HepG2 (cell line): Measurements from ENCODE around the gene HORMAD2. TPM values are rescaled to one million over a fixed set of nuclear protein-coding genes. Genes with fewer than 3 reads are reported as not detected.
A peak's percentile ranks its signal among the peaks of the same experiment; 100 is the strongest.

Experiments
- ELK4 ChIP-seq: sonication (generic); formaldehyde crosslinking; IDR thresholded peaks from 2 replicates; pipeline ENCODE4 v1.9.0; 2021; ENCODE audit warnings: missing genetic modification reagents, borderline replicate concordance
- FOXA3 ChIP-seq: IDR thresholded peaks from 2 replicates; pipeline ENCODE4 v1.6.1; 2016; ENCODE audit warnings: missing genetic modification reagents, missing compliant biosample characterization
- HOXA9 ChIP-seq: sonication (generic); formaldehyde crosslinking; IDR thresholded peaks from 2 replicates; pipeline ENCODE4 v1.8.1; 2022; ENCODE audit warnings: missing genetic modification reagents, mild to moderate bottlenecking, moderate library complexity, borderline replicate concordance
- NFYC ChIP-seq: IDR thresholded peaks from 2 replicates; pipeline ENCODE4 v1.6.1; 2016; ENCODE audit warnings: missing genetic modification reagents, missing compliant biosample characterization
- THYN1 ChIP-seq: sonication (generic); formaldehyde crosslinking; IDR thresholded peaks from 2 replicates; pipeline ENCODE4 v1.8.1; 2023; ENCODE audit warnings: low read depth, mild to moderate bottlenecking, moderate library complexity, missing genetic modification reagents, borderline replicate concordance
- ZBTB20 ChIP-seq: sonication (generic); formaldehyde crosslinking; IDR thresholded peaks from 2 replicates; pipeline ENCODE4 v1.8.1; 2023; ENCODE audit warnings: missing genetic modification reagents, low read depth, mild to moderate bottlenecking, borderline replicate concordance
- ZKSCAN1 ChIP-seq: fragments of 150-350 bp; IDR thresholded peaks from 2 replicates; pipeline ENCODE4 v1.6.1; 2014; ENCODE audit warnings: low read length
- ZNF441 ChIP-seq: sonication (generic); formaldehyde crosslinking; IDR thresholded peaks from 2 replicates; pipeline ENCODE4 v1.7.0; 2021; ENCODE audit warnings: missing genetic modification reagents, borderline replicate concordance
- ZNF776 ChIP-seq: sonication (generic); formaldehyde crosslinking; IDR thresholded peaks from 2 replicates; pipeline ENCODE4 v1.4.0; 2020; ENCODE audit warnings: mild to moderate bottlenecking, missing genetic modification reagents
- ZSCAN25 ChIP-seq: sonication (generic); formaldehyde crosslinking; IDR thresholded peaks from 2 replicates; pipeline ENCODE4 v1.8.0; 2022; ENCODE audit warnings: mild to moderate bottlenecking, missing genetic modification reagents
- ZSCAN30 ChIP-seq: sonication (generic); formaldehyde crosslinking; IDR thresholded peaks from 2 replicates; pipeline ENCODE4 v1.5.0; 2020; ENCODE audit warnings: mild to moderate bottlenecking, missing genetic modification reagents
- polyA plus RNA-seq, 8 experiments: library from polyadenylated mRNA; depleted of rRNA in 3 of 8; stranded (reverse) in 7 of 8; unstranded in 1 of 8; fragments of >200 nt; fragmentation: Illumina TruSeq in 4 of 8; extraction: Trizol in 4 of 8; gene quantifications; 2 replicates each; pipeline versions ENCODE4 v1.2.1 to v1.2.3, GENCODE V29; 2011 to 2016; ENCODE audit warnings: low read depth in 4 of 8, missing spikeins in 1 of 8, mixed read lengths in 1 of 8; ENCODE audit not compliant: insufficient read depth in 1 of 8
- total RNA-seq, 5 experiments: library from RNA; depleted of rRNA; stranded (reverse); fragments of >200 nt; fragmentation: Illumina TruSeq; extraction: Trizol; gene quantifications; 2 replicates each; pipeline ENCODE4 v1.2.3, GENCODE V29; 2016; ENCODE audit warnings: low read depth in 1 of 5
- TF ChIP-seq, protein P1 (sequence below): sonication (generic); formaldehyde crosslinking; IDR thresholded peaks from 2 replicates; pipeline ENCODE4 v1.4.0; 2020; ENCODE audit warnings: mild to moderate bottlenecking, missing genetic modification reagents
- TF ChIP-seq, protein P2 (sequence below): sonication (generic); formaldehyde crosslinking; IDR thresholded peaks from 2 replicates; pipeline ENCODE4 v1.5.0; 2020; ENCODE audit warnings: mild to moderate bottlenecking, missing genetic modification reagents, borderline replicate concordance

Gene HORMAD2
- total and polyA plus RNA-seq, 2 of the 13 experiments (the other 11 are each of a cell fraction or from before 2014, with no cell fraction given), result not detected

GRCh38 chr22:30054764-30055069, 25.5 kb upstream of the HORMAD2 start (continued):
- TF ChIP-seq, protein P1, sequence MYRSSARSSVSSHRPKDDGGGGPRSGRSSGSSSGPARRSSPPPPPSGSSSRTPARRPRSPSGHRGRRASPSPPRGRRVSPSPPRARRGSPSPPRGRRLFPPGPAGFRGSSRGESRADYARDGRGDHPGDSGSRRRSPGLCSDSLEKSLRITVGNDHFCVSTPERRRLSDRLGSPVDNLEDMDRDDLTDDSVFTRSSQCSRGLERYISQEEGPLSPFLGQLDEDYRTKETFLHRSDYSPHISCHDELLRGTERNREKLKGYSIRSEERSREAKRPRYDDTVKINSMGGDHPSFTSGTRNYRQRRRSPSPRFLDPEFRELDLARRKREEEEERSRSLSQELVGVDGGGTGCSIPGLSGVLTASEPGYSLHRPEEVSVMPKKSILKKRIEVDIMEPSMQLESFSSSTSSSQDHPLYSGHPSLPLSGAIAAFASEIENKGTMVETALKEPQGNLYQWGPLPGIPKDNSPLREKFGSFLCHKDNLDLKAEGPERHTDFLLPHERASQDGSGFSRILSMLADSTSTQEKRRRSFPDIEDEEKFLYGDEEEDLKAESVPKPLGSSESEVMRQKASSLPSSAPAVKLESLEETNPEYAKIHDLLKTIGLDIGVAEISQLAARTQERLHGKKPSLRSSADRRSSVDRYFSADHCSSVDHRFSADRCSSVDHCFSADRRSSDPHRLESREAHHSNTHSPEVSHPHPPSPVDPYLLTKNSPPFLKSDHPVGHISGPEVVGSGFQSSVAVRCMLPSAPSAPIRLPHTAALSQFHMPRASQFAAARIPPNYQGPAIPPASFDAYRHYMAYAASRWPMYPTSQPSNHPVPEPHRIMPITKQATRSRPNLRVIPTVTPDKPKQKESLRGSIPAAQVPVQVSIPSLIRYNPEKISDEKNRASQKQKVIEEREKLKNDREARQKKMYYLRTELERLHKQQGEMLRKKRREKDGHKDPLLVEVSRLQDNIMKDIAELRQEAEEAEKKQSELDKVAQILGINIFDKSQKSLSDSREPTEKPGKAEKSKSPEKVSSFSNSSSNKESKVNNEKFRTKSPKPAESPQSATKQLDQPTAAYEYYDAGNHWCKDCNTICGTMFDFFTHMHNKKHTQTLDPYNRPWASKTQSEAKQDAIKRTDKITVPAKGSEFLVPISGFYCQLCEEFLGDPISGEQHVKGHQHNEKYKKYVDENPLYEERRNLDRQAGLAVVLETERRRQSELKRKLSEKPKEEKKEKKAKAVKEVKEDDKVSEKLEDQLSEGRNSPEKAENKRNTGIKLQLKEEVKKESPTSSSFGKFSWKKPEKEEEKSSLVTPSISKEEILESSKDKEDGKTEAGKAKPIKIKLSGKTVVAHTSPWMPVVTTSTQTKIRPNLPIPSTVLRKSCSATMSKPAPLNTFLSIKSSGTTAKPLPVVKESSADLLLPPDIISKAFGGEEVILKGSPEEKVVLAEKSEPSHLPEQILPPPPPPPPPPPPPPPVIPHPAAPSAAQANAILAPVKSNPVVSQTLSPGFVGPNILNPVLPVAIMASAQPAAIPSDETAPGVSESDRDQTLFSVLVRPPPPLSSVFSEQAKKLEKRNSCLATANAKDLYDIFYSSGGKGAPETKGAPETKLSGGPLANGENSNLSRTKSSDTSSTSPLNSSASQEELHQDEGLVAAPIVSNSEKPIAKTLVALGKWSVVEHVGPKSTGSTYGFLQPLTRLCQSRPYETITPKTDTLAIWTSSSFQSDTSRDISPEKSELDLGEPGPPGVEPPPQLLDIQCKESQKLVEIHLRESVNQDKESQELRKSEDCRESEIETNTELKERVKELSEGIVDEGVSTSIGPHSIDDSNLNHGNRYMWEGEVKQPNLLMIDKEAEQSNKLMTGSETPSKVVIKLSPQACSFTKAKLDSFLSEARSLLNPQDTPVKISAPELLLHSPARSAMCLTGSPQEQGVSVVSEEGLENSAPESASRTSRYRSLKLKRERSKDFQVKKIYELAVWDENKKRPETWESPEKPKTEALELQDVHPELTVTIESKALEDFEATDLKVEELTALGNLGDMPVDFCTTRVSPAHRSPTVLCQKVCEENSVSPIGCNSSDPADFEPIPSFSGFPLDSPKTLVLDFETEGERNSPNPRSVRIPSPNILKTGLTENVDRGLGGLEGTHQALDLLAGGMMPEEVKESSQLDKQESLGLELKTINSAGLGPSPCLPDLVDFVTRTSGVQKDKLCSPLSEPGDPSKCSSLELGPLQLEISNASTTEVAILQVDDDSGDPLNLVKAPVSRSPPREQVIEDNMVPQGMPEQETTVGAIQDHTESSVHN (CRISPR knock-in tag), result no peak
- TF ChIP-seq ELK4 (CRISPR knock-in tag) (no peak), ZSCAN30 (CRISPR knock-in tag) (no peak), FOXA3 (CRISPR knock-in tag) (peak; percentile 74), HOXA9 (CRISPR knock-in tag) (no peak), ZNF441 (no peak), ZBTB20 (CRISPR knock-in tag) (0 out of 2 replicates have a peak, but pooled peaks have one; percentile 24), THYN1 (CRISPR knock-in tag) (no peak), ZKSCAN1 (no peak), ZNF776 (no peak), ZSCAN25 (CRISPR knock-in tag) (no peak), NFYC (CRISPR knock-in tag) (no peak)
- TF ChIP-seq, protein P2, sequence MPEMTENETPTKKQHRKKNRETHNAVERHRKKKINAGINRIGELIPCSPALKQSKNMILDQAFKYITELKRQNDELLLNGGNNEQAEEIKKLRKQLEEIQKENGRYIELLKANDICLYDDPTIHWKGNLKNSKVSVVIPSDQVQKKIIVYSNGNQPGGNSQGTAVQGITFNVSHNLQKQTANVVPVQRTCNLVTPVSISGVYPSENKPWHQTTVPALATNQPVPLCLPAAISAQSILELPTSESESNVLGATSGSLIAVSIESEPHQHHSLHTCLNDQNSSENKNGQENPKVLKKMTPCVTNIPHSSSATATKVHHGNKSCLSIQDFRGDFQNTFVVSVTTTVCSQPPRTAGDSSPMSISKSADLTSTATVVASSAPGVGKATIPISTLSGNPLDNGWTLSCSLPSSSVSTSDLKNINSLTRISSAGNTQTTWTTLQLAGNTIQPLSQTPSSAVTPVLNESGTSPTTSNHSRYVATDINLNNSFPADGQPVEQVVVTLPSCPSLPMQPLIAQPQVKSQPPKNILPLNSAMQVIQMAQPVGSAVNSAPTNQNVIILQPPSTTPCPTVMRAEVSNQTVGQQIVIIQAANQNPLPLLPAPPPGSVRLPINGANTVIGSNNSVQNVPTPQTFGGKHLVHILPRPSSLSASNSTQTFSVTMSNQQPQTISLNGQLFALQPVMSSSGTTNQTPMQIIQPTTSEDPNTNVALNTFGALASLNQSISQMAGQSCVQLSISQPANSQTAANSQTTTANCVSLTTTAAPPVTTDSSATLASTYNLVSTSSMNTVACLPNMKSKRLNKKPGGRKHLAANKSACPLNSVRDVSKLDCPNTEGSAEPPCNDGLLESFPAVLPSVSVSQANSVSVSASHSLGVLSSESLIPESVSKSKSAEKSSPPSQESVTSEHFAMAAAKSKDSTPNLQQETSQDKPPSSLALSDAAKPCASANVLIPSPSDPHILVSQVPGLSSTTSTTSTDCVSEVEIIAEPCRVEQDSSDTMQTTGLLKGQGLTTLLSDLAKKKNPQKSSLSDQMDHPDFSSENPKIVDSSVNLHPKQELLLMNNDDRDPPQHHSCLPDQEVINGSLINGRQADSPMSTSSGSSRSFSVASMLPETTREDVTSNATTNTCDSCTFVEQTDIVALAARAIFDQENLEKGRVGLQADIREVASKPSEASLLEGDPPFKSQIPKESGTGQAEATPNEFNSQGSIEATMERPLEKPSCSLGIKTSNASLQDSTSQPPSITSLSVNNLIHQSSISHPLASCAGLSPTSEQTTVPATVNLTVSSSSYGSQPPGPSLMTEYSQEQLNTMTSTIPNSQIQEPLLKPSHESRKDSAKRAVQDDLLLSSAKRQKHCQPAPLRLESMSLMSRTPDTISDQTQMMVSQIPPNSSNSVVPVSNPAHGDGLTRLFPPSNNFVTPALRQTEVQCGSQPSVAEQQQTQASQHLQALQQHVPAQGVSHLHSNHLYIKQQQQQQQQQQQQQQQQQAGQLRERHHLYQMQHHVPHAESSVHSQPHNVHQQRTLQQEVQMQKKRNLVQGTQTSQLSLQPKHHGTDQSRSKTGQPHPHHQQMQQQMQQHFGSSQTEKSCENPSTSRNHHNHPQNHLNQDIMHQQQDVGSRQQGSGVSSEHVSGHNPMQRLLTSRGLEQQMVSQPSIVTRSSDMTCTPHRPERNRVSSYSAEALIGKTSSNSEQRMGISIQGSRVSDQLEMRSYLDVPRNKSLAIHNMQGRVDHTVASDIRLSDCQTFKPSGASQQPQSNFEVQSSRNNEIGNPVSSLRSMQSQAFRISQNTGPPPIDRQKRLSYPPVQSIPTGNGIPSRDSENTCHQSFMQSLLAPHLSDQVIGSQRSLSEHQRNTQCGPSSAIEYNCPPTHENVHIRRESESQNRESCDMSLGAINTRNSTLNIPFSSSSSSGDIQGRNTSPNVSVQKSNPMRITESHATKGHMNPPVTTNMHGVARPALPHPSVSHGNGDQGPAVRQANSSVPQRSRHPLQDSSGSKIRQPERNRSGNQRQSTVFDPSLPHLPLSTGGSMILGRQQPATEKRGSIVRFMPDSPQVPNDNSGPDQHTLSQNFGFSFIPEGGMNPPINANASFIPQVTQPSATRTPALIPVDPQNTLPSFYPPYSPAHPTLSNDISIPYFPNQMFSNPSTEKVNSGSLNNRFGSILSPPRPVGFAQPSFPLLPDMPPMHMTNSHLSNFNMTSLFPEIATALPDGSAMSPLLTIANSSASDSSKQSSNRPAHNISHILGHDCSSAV (CRISPR knock-in tag), result no peak
